GM19395 (cell line): ENCODE data around the gene RNASET2.
A peak's percentile ranks its signal among the peaks of the same experiment; 100 is the strongest.

Experiments
- ATAC-seq: cut with Tn5 transposase; IDR thresholded peaks from one replicate; pipeline ENCODE4 v1.9.1; 2021; ENCODE audit warnings: mild to moderate bottlenecking, moderate library complexity; ENCODE audit not compliant: unreplicated experiment

The RNASET2 gene

DNA sequence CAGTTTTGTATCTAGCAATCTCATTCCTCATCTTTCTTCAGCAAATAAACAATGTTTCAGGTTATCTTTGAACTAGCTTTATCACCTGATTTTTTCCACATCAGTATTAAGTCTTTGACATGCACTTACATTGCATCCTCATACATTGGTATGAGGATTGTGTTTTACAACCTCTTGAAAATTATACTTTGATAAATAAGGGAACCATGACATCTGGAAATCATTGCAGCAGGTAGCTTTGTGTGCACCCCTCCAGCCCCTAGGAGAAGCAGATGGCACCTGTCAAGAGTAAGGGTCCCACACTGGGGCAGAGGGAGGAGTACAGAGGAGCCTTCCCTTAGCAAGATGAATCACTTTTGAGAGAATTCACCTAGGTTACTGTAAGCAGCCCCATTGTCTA lies 13.7 kb upstream of the RNASET2 start:
- no peak for ATAC-seq

GRCh38 chr6:166969390-166970002 lies 13.1 kb upstream of the RNASET2 start:
- no peak for ATAC-seq

DNA sequence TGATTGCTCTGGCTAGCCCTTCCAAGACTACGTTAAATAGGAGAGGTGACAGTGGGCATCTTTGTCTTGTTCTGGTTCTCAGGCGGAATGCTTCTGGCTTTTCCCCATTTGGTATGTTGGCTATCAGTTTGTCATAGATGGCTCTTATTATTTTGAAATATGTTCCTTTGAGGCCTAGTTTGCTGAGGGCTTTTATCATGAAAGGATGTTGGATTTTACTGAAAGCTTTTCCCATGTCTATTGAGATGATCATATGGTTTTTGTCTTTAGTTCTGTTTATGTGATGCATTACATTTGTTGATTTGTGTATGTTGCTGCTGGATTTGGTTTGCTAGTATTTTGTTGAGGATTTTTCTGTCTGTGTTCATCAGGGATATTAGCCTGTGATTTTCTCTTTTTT lies 9.9 kb upstream of the RNASET2 start:
- no peak for ATAC-seq

DNA sequence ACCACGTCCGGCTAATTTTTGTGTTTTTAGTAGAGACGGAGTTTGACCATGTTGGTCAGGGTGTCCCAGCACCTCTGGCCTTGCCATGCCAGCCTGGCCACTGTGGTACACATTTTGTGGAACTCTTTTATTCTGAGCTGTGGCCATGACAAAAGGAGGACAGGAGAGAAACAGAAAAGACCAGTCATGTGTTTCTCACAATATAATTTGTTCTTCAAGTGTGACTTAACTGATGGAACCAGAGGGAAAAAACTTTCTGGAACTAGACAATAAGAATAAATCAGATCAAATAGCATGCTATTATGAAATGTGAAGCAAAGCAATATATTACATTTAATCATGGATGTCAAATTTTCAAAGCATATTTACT lies 4.2 kb upstream of the RNASET2 start:
- ATAC-seq: no peak

GRCh38 chr6:166959911-166960608 lies 3.7 kb upstream of the RNASET2 start:
- ATAC-seq: no peak

DNA sequence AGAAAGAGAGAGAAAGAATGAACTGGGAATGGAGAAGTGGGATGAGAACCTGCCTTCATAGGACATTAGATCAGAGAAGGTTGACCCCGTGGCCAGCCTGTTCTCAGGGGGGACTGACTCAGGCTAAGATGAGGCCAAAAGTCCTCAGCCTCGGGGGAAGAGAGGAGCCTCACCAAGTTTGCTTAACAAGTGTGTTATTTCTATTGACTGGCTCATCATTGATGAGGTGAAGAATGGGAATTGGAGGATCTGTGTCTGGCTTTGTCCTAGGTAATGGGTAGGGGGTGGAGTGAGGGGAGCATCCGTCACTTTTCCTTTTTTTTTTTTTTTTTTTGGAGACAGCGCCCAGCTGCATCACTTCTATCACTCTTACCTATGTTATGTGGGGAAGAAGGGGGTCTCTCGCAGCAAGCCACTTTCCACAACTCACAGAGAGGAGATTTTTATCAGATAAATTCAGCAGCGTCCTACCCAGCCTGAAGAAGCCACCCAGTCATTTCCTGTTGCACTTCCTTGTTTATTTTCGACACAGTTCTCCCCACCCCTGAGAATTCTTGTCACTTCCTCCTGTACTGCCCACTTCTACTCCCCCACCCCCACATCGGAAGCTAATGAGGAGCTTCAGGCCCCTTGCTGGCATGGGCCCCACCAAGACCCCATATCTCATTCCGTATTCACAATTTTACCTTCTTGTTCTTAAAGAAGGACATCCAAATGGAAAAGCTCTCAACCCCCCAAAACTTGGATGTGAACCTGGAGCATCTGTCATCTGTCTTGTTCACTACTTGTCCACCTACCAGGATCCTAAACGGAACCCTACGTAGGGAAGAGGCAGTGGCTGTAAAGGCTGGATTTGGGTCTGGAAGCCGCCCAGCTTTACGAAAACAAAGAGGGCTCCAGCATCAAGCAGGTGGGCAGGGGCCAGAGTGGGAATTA lies 2.8 kb upstream of the RNASET2 start:
- peak; percentile 25 for ATAC-seq

GRCh38 chr6:166957805-166958076 lies 1.4 kb upstream of the RNASET2 start:
- no peak for ATAC-seq

GRCh38 chr6:166957087-166957804 lies 896 bp upstream of the RNASET2 start:
- peak; percentile 47 for ATAC-seq

- peak; percentile 2 for ATAC-seq
These were observed 396 bp downstream of the RNASET2 start for GRCh38 chr6:166955865-166956443.

GRCh38 chr6:166955121-166955864 lies 1.1 kb downstream of the RNASET2 start:
- ATAC-seq: no peak

DNA sequence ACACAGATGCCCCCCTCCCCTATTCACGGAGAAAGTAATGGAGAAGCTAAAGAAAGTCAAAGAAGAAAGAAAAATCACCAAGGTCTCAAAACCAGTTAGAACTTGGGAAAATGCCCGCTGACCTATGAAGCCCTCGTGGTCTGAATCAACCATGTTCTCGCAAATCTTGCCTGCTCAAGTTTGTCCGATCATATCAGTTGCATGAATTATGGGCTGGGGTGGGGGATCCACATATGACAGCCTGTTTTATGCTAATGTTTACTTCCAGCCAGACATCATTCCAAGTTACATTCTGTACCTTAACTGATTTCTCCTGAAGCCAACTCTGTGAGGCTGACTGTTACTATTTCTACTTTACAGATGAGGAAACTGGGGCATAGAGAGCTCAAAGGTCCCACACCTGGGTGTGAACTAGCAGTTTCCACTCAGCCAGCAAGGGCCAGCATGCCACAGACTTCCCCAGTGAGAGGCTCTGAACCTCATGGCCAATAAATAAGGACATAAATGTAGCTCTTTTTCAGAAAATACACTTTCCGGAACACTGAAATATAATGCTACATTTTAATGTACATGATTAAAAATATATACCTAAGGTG lies 2.1 kb downstream of the RNASET2 start:
- no peak for ATAC-seq

DNA sequence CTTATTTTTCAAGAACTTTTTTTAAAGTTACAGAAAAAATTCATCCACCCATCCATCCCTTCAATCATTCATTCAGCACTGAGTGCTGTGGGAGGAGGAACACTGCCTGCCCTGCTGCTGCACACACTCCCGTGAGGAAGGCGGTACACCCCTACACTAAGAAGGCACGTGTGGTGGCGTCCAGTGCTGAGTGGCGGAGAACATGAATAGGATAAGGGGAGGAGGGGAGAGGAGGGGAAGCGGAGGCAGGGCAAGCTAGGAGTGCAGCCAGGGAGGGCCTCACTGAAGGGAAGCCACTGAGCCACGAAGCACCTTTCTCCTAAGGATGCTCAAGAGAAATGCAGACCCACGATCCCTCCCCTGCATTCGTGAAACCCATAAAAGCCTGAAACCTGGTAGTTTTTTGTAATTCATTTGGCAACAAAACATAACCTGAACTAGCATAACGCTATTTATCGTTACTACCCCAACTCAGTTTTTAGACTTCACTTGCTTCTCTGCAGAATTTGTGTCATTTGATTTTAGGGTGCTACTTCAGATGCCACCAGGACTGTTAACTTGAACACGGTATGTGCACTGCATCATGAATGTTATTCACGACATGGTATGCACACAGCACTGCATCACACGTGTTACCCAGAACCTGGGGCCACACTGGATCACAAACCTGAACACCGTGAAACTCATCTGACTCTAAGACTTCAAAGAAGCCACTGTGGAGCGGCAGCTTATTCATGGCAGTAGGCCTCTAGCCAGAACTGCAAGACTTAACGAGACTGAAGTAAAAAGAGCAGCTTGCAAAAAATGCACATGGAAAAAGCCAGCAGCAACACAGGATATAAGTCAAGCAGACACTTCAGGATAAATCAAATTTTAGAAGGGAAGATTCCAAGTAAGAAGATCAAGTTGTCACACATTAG lies 3.5 kb downstream of the RNASET2 start:
- no peak for ATAC-seq

GRCh38 chr6:166952121-166952520 lies 4.2 kb downstream of the RNASET2 start:
- no peak for ATAC-seq

- ATAC-seq: no peak
These were observed 4.7 kb downstream of the RNASET2 start for GRCh38 chr6:166951670-166952060.

GRCh38 chr6:166950892-166951669 lies 5.3 kb downstream of the RNASET2 start:
- peak; percentile 92 for ATAC-seq

DNA sequence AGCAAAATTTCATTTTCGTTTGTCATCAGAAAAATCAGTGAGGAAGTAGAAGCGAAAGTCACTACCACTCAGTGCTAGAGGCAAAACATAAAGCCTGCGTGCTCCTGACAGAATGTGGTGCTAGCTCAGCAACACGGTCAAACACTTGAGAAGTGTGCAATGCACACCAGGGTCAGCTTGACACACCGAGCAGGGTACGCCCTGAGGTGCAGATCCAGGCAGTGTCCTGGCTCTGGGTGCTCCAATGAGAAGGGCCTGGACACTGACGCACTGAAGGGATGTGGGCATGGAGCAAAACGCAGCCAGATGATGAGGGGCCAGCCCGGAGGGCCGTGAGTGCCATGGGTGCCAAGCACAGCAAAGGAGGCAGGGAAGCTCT lies 5.9 kb downstream of the RNASET2 start:
- ATAC-seq: peak; percentile 44

DNA sequence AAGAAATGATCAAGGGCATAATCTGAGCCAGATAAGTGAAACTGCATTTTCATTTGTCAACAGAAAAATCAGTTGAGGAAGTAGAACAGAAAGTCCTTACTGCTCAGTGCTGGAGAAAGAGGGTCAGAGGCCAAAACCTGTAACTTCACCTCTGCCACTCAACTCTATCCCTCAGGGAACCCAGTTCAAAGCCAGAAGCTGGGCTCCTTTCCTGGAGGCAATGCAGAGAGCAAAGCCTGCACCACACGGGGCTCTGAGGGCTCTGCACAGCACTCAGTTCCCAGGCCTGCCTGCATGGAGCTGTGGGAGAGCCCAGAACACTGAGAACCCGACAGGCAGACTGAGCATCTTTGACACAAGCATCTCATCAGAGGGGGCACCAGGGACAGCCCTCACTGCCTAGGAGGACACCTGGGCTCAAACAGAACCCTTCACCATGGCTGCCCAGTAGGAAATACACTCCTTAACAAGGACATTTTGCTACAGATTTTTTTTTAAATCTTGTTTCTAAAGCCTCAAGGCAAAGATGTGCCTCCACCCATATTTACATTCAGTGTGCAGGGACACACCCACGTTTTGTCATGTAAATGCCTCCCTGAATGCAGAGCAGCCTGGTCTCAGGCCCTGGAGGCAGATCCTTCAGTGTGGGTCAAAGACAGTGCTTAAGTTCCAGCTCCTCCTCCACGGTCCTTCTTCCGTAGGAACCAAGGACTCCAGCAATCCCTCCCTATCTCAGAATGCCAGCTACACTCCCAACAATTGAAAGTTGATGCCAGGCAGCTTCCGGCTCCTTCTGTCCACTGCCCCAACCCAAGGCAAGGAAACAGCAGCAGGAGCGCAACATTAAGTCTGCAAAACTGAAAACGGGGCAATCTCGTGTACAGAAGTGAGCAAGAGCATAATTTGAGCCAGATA lies 6.6 kb downstream of the RNASET2 start:
- peak; percentile 18 for ATAC-seq
